HEK293 (cell line): ENCODE data around the gene ANTXR1.
A peak's percentile ranks its signal among the peaks of the same experiment; 100 is the strongest.

ENCODE experiments used
- CTCF ChIA-PET: fragments of 350-600 bp; formaldehyde crosslinking; extraction: SDS; loops from one replicate; lab custom pipeline; 2021; ENCODE audit warnings: antibody characterized with exemption; lab: Yijun Ruan, JAX
- POLR2A ChIA-PET: fragments of 300-600 bp; formaldehyde crosslinking; extraction: SDS; loops from one replicate; lab custom pipeline; 2020; ENCODE audit warnings: antibody characterized with exemption, inconsistent platforms; lab: Yijun Ruan, JAX
- H3K27ac ChIP-seq: fragments of 200-500 bp; sonication (Bioruptor generic); 2 replicates; pipeline ENCODE4 v1.5.1; 2014; ENCODE audit warnings: low read depth, low read length, control low read depth, inconsistent platforms; ENCODE audit errors: extremely low read depth
- H3K36me3 ChIP-seq, 2 experiments: fragments of 200-500 bp in 1 of 2; sonication (Bioruptor generic) in 1 of 2; 1 replicate in 1 of 2; 2 replicates in 1 of 2; pipeline ENCODE4 v1.5.1; 2014 to 2017; ENCODE audit warnings: inconsistent platforms in 2 of 2, low read length in 2 of 2; ENCODE audit not compliant: control insufficient read depth in 2 of 2, insufficient read depth in 1 of 2
- H3K4me1 ChIP-seq: fragments of 200-500 bp; sonication (Bioruptor generic); 2 replicates; pipeline ENCODE4 v1.5.1; 2014; ENCODE audit warnings: mild to moderate bottlenecking, low read length, inconsistent platforms; ENCODE audit not compliant: control insufficient read depth, insufficient read depth
- H3K4me3 ChIP-seq: 2 replicates; pipeline ENCODE4 v1.5.1; 2011; ENCODE audit warnings: low read depth, mild to moderate bottlenecking, control low read depth, low read length, moderate library complexity
- H3K9me3 ChIP-seq: fragments of 200-500 bp; sonication (Bioruptor generic); 2 replicates; pipeline ENCODE4 v1.5.1; 2014; ENCODE audit warnings: low read depth, low read length, inconsistent platforms; ENCODE audit not compliant: control insufficient read depth, insufficient read depth
- BCL11A ChIP-seq: fragments of 450-650 bp; formaldehyde crosslinking; IDR thresholded peaks from 2 replicates; pipeline ENCODE4 v1.5.1; 2016; ENCODE audit warnings: low read depth, missing biosample characterization, missing genetic modification characterization
- FEZF1 ChIP-seq: fragments of 450-650 bp; formaldehyde crosslinking; IDR thresholded peaks from 2 replicates; pipeline ENCODE4 v1.5.1; 2016; ENCODE audit warnings: missing biosample characterization, missing genetic modification characterization
- KLF16 ChIP-seq: fragments of 450-650 bp; formaldehyde crosslinking; IDR thresholded peaks from 2 replicates; pipeline ENCODE4 v1.5.1; 2017; ENCODE audit warnings: missing biosample characterization, missing genetic modification characterization
- ZFHX2 ChIP-seq: fragments of 450-650 bp; formaldehyde crosslinking; conservative IDR thresholded peaks from 2 replicates; pipeline ENCODE4 v1.5.1; 2016; ENCODE audit warnings: missing biosample characterization, missing genetic modification characterization
- ZNF16 ChIP-seq: fragments of 450-650 bp; formaldehyde crosslinking; IDR thresholded peaks from 2 replicates; pipeline ENCODE4 v1.5.1; 2016; ENCODE audit warnings: low read depth, missing biosample characterization, missing genetic modification characterization
- ZNF2 ChIP-seq: fragments of 450-650 bp; formaldehyde crosslinking; IDR thresholded peaks from 2 replicates; pipeline ENCODE4 v1.5.1; 2016; ENCODE audit warnings: missing biosample characterization, missing genetic modification characterization
- ZNF23 ChIP-seq: fragments of 450-650 bp; formaldehyde crosslinking; IDR thresholded peaks from 2 replicates; pipeline ENCODE4 v1.5.1; 2016; ENCODE audit warnings: missing biosample characterization, missing genetic modification characterization, borderline replicate concordance
- ZNF354C ChIP-seq: fragments of 450-650 bp; formaldehyde crosslinking; IDR thresholded peaks from 2 replicates; pipeline ENCODE4 v1.5.1; 2016; ENCODE audit warnings: missing biosample characterization, missing genetic modification characterization, low read depth, borderline replicate concordance
- ZNF549 ChIP-seq: fragments of 450-650 bp; IDR thresholded peaks from 2 replicates; pipeline ENCODE4 v1.5.1; 2018; ENCODE audit warnings: missing biosample characterization, missing genetic modification characterization, mild to moderate bottlenecking, inconsistent platforms, moderate library complexity
- ZNF658 ChIP-seq: fragments of 450-650 bp; formaldehyde crosslinking; IDR thresholded peaks from 2 replicates; pipeline ENCODE4; 2016; ENCODE audit warnings: missing biosample characterization, missing genetic modification characterization
- ZNF670 ChIP-seq: fragments of 450-650 bp; formaldehyde crosslinking; IDR thresholded peaks from 2 replicates; pipeline ENCODE4 v1.5.1; 2016; ENCODE audit warnings: missing biosample characterization, missing genetic modification characterization, low read depth
- ZNF677 ChIP-seq: fragments of 450-650 bp; IDR thresholded peaks from 2 replicates; pipeline ENCODE4 v1.5.0; 2018; ENCODE audit warnings: missing biosample characterization, mild to moderate bottlenecking, missing genetic modification characterization, moderate library complexity
- ZNF830 ChIP-seq: fragments of 450-650 bp; IDR thresholded peaks from 2 replicates; pipeline ENCODE4 v1.5.0; 2018; ENCODE audit warnings: missing biosample characterization, missing genetic modification characterization, low read depth, mild to moderate bottlenecking, moderate library complexity
- ZNF843 ChIP-seq: fragments of 450-650 bp; formaldehyde crosslinking; IDR thresholded peaks from 2 replicates; pipeline ENCODE4 v1.5.1; 2016; ENCODE audit warnings: missing biosample characterization, missing genetic modification characterization
- ZXDB ChIP-seq: fragments of 450-650 bp; formaldehyde crosslinking; IDR thresholded peaks from 2 replicates; pipeline ENCODE4 v1.5.1; 2016; ENCODE audit warnings: missing biosample characterization, missing genetic modification characterization
- TF ChIP-seq, protein P1 (sequence below): sonication (generic); formaldehyde crosslinking; IDR thresholded peaks from 2 replicates; pipeline ENCODE4 v1.8.1; 2022; ENCODE audit warnings: mild to moderate bottlenecking, moderate library complexity, missing genetic modification reagents
- TF ChIP-seq, protein P2 (sequence below): fragments of 450-650 bp; formaldehyde crosslinking; IDR thresholded peaks from 2 replicates; pipeline ENCODE4 v1.5.1; 2016; ENCODE audit warnings: missing biosample characterization, missing genetic modification characterization, borderline replicate concordance

ANTXR1 gene

DNA sequence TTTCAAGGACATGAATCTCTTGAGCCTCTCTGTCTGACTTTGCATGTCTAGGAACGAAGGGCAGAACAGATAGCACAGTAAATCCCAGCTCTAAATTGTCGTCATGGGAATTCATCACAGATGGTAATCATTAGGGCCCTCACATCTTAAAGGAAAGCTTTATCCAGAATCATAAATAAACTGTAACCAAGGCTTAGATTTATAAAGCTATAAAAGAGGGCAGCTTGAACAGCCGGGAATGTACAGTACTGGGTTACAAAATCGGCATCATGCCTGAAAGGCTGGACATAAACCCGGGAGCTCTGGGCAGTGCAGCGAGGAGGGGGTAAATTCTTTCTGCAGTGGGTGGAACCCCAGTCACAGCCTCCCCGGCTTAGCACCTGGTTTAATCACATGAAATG is 229.7 kb downstream of the ANTXR1 start (continued):
- peak; percentile 43; the same call in 1 of the 2 replicates for TF ChIP-seq KLF16 (tag by site-specific recombination)
- no peak for TF ChIP-seq ZNF2 (tag by site-specific recombination)
- no peak for TF ChIP-seq ZNF549 (tag by site-specific recombination)
- peak; percentile 69 for TF ChIP-seq ZNF843 (tag by site-specific recombination)
- no peak for TF ChIP-seq FEZF1 (tag by site-specific recombination)
- TF ChIP-seq ZNF658: no peak
- no peak for TF ChIP-seq ZNF16 (tag by site-specific recombination)
- TF ChIP-seq ZNF677 (tag by site-specific recombination): no peak
- no peak for TF ChIP-seq ZNF670 (tag by site-specific recombination)
- TF ChIP-seq, protein P1, sequence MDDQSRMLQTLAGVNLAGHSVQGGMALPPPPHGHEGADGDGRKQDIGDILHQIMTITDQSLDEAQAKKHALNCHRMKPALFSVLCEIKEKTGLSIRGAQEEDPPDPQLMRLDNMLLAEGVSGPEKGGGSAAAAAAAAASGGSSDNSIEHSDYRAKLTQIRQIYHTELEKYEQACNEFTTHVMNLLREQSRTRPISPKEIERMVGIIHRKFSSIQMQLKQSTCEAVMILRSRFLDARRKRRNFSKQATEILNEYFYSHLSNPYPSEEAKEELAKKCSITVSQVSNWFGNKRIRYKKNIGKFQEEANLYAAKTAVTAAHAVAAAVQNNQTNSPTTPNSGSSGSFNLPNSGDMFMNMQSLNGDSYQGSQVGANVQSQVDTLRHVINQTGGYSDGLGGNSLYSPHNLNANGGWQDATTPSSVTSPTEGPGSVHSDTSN: no peak
- no peak for TF ChIP-seq ZNF354C (tag by site-specific recombination)
- no peak for TF ChIP-seq ZNF830 (tag by site-specific recombination)

DNA sequence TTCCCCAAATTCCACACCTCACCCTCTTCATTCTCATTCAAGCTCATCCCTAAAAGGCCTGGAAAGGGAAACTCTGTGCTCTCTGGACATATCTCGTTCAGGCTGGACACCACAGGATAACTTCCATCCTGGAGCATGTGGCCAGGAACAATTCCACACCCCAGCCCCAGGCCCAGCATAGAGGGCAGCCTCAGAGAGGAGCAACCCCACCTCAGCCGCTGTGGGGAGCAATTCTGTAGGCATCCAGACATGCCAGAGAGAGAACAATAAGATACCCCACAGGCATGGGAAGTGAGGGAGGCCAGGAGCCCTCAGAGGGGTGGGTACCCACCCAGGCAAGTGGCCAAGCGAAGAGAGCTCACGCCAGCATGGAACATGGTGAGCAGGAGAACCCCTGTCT is 230.7 kb downstream of the ANTXR1 start:
- Histone ChIP-seq H3K9me3 (no peaks in the 10 kb centered on the region), H3K27ac (no peak overlapping the region), H3K4me1 (peaks cover 8% of the 10 kb centered on the region), H3K4me3 (no peak overlapping the region), H3K36me3 (peaks cover 0 to 9% of the 10 kb centered on the region in 2 experiments; a peak in 1 of 3 replicates)
- ChIA-PET POLR2A (no interaction called here), CTCF (no interaction called here)
- TF ChIP-seq ZXDB (tag by site-specific recombination) (no peak), ZNF23 (no peak)

DNA sequence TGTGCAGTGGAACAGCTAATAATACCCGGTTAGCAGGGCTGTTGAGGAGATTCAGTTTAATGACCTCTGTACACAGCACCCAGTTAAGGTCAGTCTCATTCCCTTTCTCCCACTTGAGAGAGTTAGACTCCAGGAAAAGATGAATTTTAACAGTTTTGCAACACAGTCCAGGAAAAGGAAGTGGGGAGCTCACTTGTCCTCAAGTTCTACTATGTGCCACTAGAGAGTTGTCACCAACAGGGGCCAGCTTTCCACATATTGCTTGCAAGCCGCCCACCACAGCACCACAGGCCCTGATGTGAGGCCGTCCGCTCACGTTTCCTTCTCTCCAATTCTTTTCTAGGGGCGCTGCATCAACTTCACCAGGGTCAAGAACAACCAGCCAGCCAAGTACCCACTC is 231.9 kb downstream of the ANTXR1 start:
- POLR2A ChIA-PET: no interaction called here

More for the DNA sequence above, 231.9 kb downstream of the ANTXR1 start:
- TF ChIP-seq, protein P2, sequence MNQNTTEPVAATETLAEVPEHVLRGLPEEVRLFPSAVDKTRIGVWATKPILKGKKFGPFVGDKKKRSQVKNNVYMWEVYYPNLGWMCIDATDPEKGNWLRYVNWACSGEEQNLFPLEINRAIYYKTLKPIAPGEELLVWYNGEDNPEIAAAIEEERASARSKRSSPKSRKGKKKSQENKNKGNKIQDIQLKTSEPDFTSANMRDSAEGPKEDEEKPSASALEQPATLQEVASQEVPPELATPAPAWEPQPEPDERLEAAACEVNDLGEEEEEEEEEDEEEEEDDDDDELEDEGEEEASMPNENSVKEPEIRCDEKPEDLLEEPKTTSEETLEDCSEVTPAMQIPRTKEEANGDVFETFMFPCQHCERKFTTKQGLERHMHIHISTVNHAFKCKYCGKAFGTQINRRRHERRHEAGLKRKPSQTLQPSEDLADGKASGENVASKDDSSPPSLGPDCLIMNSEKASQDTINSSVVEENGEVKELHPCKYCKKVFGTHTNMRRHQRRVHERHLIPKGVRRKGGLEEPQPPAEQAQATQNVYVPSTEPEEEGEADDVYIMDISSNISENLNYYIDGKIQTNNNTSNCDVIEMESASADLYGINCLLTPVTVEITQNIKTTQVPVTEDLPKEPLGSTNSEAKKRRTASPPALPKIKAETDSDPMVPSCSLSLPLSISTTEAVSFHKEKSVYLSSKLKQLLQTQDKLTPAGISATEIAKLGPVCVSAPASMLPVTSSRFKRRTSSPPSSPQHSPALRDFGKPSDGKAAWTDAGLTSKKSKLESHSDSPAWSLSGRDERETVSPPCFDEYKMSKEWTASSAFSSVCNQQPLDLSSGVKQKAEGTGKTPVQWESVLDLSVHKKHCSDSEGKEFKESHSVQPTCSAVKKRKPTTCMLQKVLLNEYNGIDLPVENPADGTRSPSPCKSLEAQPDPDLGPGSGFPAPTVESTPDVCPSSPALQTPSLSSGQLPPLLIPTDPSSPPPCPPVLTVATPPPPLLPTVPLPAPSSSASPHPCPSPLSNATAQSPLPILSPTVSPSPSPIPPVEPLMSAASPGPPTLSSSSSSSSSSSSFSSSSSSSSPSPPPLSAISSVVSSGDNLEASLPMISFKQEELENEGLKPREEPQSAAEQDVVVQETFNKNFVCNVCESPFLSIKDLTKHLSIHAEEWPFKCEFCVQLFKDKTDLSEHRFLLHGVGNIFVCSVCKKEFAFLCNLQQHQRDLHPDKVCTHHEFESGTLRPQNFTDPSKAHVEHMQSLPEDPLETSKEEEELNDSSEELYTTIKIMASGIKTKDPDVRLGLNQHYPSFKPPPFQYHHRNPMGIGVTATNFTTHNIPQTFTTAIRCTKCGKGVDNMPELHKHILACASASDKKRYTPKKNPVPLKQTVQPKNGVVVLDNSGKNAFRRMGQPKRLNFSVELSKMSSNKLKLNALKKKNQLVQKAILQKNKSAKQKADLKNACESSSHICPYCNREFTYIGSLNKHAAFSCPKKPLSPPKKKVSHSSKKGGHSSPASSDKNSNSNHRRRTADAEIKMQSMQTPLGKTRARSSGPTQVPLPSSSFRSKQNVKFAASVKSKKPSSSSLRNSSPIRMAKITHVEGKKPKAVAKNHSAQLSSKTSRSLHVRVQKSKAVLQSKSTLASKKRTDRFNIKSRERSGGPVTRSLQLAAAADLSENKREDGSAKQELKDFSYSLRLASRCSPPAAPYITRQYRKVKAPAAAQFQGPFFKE (tag by site-specific recombination): no peak
- TF ChIP-seq BCL11A (no peak), ZFHX2 (0 out of 2 replicates have a peak, but pooled peaks have one; percentile 7)
- Histone ChIP-seq H3K36me3 (peaks cover 0 to 9% of the 10 kb centered on the region in 2 experiments; a peak in 1 of 3 replicates), H3K9me3 (no peaks in the 10 kb centered on the region), H3K4me1 (peaks cover 8% of the 10 kb centered on the region), H3K4me3 (no peak overlapping the region), H3K27ac (no peak overlapping the region)
- CTCF ChIA-PET: no interaction called here
